Measurements from ENCODE around the gene POLR1A. TPM values are rescaled to one million over a fixed set of nuclear protein-coding genes. Genes with fewer than 3 reads are reported as not detected.

POLR1A gene
- total RNA-seq, 4 donors from 2014 or later: 11.1 to 17.6 (median 13.3) TPM

DNA sequence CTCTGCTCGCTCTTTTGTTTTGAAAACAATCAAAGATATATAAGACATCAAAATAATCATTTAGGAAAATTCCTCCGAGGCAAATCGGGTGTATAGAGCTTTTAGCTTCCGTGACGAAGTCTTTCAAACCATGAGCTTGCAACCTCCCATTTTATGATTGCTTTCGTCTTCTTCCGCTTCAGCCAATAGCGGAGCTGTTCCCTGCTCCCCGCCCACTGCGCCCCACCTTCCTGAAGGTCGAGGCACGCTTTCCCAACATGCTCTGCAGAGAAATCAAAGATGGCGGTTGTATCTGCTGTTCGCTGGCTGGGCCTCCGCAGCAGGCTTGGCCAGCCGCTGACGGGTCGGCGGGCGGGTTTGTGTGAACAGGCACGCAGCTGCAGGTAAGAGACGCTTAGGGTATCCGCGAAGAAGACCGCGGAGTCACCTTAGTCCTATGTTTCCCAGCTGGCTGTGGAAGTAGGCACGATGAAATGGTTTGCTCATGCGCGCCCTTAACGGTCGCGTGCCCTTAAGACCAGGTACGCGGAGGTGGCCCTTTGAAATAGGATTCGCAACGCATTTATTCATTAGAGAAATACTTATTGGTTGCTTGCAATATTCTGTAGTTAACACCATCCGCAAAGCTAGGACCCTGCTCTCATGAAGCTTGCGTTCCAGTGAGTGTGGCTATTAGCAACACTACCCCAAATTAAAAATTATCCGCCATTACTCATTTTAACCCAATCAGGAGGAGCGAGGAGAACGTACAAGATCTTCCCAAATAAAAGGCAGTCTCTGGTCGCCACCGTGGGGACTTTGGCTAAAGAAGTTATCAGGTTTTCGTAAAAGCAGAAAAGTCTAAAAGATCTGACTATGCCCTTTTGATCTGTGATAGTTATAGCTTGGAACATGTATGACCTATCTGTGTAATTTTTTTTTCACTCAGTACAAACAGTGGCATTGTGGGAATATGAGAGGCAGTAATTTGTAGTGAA is 571 bp upstream of the POLR1A start, which contains the start of gene PTCD3:
Gene PTCD3, plus strand, starts transcription at position 267 of the 977 bp plus-strand sequence. Its CDS starts 13 bp downstream, at position 280.
- peak within 1 kb of the TSS; percentile 72 to 91 (median 84) for H3K27ac ChIP-seq
- no peak for TF ChIP-seq CTCF (IDR thresholded peaks at IDR 0.05)
- TF ChIP-seq EP300 (IDR thresholded peaks at IDR 0.05; ENCODE audit: low read depth): no peak
- peak; percentile 84 for TF ChIP-seq POLR2A (IDR thresholded peaks at IDR 0.05)
- TF ChIP-seq POLR2AphosphoS5 (IDR thresholded peaks at IDR 0.05): peak; percentile 91 to 94 (median 93)
- WGBS, 2 donors (ENCODE audit: low coverage in 1 of 2): 0% methylated on average over 1 to 44 of the region's 44 CpGs
- intact Hi-C loops (cut with DNase I; ENCODE audit: low total_unique reads) (no loop called here), in situ Hi-C loops (cut with MboI; ENCODE audit: low pct_ligation_motif_present in 1 of 4, low pct_unique_long_range_greater_than_20kb in 1 of 4, low sequenced_read_pairs in 3 of 4) (no loop called here)
- no peaks in the 10 kb centered on the region for H3K27me3 ChIP-seq
- peaks cover 3 to 35% (median 22%) of the 10 kb centered on the region in 4 donors for H3K4me1 ChIP-seq
- H3K4me3 ChIP-seq: peak within 1 kb of the TSS; percentile 60 to 74 (median 68)
- no peaks in the 10 kb centered on the region for H3K9me3 ChIP-seq
- peaks cover 0 to 7% (median 3%) of the 10 kb centered on the region in 4 donors for H3K36me3 ChIP-seq
- DNase-seq: peak; percentile 95

DNA sequence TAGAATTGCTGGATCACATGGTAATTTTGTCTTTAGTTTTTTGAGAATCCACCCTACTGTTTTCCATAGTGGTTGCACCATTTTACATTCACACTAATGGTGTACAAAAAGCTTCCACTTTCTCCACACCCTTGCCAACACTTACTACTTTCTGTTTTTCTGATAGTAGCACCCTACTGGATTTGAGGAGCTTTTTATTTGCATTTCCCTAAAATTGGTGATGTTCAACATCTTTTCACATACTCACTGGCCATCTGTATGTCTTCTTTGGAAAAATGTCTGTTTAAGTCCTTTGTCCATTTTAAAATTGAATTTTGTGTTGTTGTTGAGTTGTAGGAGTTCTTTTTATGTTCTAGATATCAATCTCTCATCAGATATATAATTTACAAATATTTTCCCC is 3.5 kb downstream of the POLR1A start:
- Histone ChIP-seq H3K4me3 (no peak overlapping the region), H3K4me1 (peaks cover 0 to 23% (median 15%) of the 10 kb centered on the region in 4 donors), H3K27me3 (no peaks in the 10 kb centered on the region), H3K27ac (no peak overlapping the region), H3K36me3 (peaks cover 0 to 20% (median 5%) of the 10 kb centered on the region in 4 donors), H3K9me3 (no peaks in the 10 kb centered on the region)
- TF ChIP-seq CTCF (IDR thresholded peaks at IDR 0.05) (no peak), POLR2AphosphoS5 (IDR thresholded peaks at IDR 0.05) (no peak), EP300 (IDR thresholded peaks at IDR 0.05; ENCODE audit: low read depth) (no peak), POLR2A (IDR thresholded peaks at IDR 0.05) (no peak)
- intact Hi-C loops (cut with DNase I; ENCODE audit: low total_unique reads): no loop called here
- in situ Hi-C loops (cut with MboI; ENCODE audit: low pct_ligation_motif_present in 1 of 4, low pct_unique_long_range_greater_than_20kb in 1 of 4, low sequenced_read_pairs in 3 of 4): no loop called here
- no peak for DNase-seq

GRCh38 chr2:86097913-86098312 is 7.8 kb downstream of the POLR1A start:
- DNase-seq: no peak
- H3K4me1 ChIP-seq: no peaks in the 10 kb centered on the region
- H3K4me3 ChIP-seq: no peak overlapping the region
- in situ Hi-C loops (cut with MboI; ENCODE audit: low pct_ligation_motif_present in 1 of 4, low pct_unique_long_range_greater_than_20kb in 1 of 4, low sequenced_read_pairs in 3 of 4) (loop anchor here in 1 of 4 donors (25.0 kb wide), 1 partner anchor 461 kb away; no protein-coding TSS in a partner anchor), intact Hi-C loops (cut with DNase I; ENCODE audit: low total_unique reads) (no loop called here)
- 78 to 100% methylated on average over 1 of the region's 1 CpG for WGBS, 2 donors (ENCODE audit: low coverage in 1 of 2)
- no peaks in the 10 kb centered on the region for H3K9me3 ChIP-seq
- no peak overlapping the region for H3K27ac ChIP-seq
- H3K27me3 ChIP-seq: no peaks in the 10 kb centered on the region
- peaks cover 0 to 29% (median 13%) of the 10 kb centered on the region in 4 donors for H3K36me3 ChIP-seq
- no peak for TF ChIP-seq POLR2A (IDR thresholded peaks at IDR 0.05)
- no peak for TF ChIP-seq EP300 (IDR thresholded peaks at IDR 0.05; ENCODE audit: low read depth)
- no peak for TF ChIP-seq CTCF (IDR thresholded peaks at IDR 0.05)
- no peak for TF ChIP-seq POLR2AphosphoS5 (IDR thresholded peaks at IDR 0.05)

DNA sequence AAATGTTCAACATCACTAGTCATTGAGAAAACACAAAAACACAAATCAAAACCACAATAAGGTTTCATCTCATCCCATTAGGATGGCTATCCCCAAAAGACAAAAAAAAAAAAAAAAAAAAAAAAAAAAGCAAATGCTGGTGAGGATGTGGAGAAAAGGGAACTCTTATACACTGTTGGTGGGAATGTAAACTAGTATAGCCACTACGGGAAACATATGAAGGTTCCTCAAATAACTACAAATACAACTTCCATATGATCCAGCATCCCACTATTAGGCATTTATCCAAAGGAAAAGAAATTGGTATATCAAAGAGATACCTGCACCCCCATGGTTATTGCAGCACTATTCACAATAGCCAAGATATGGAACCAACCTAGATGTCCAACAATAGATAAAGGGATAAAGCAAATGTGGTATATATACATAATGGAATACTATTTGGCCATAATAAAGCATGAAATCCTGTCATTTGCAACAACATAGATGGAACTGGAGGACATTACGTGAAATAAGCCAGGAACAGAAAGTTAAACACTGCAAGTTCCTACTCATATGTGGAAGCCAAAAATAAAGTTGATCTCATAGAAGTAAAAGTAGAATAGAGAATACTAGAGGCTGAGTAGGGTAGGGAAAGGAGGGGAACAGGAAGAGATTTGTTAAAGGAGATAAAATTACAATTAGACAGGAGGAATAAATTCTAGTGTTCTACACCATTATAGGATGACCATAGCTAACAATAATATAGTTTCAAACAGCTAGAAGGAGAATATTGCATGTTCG is 8.4 kb downstream of the POLR1A start:
- no peak overlapping the region for H3K27ac ChIP-seq
- TF ChIP-seq EP300 (IDR thresholded peaks at IDR 0.05; ENCODE audit: low read depth): no peak
- H3K36me3 ChIP-seq: peaks cover 0 to 29% (median 13%) of the 10 kb centered on the region in 4 donors
- no peaks in the 10 kb centered on the region for H3K9me3 ChIP-seq
- intact Hi-C loops (cut with DNase I; ENCODE audit: low total_unique reads): no loop called here
- in situ Hi-C loops (cut with MboI; ENCODE audit: low pct_ligation_motif_present in 1 of 4, low pct_unique_long_range_greater_than_20kb in 1 of 4, low sequenced_read_pairs in 3 of 4): loop anchor here in 1 of 4 donors (25.0 kb wide), 1 partner anchor 460 kb away; no protein-coding TSS in a partner anchor
- 92 to 94% methylated on average over 3 of the region's 3 CpGs for WGBS, 2 donors (ENCODE audit: low coverage in 1 of 2)
- no peaks in the 10 kb centered on the region for H3K27me3 ChIP-seq
- DNase-seq: no peak
- H3K4me3 ChIP-seq: no peak overlapping the region
- H3K4me1 ChIP-seq: no peaks in the 10 kb centered on the region
